ENCODE results near the gene RPS8. TPM values are rescaled to one million over a fixed set of nuclear protein-coding genes. Genes with fewer than 3 reads are reported as not detected.
"Not testable (repeated sequence)": the region's sequence is repeated elsewhere in the genome, so short reads cannot be mapped to it uniquely, and the experiment has no call there.

RPS8 gene
- total RNA-seq, 2 donors from 2014 or later, result 2,014 to 2,050 TPM

GRCh38 chr1:44808938-44809917 is 33.9 kb downstream of the RPS8 start:
- Mint-ChIP-seq H3K4me1 (peaks cover 33% of the 10 kb centered on the region), H3K9me3 (no peaks in the 10 kb centered on the region), H3K36me3 (ENCODE audit: low read depth) (peaks cover 5% of the 10 kb centered on the region), H3K4me3 (peak overlapping the region; percentile 51), H3K27ac (peak overlapping the region; percentile 99), H3K27me3 (ENCODE audit: insufficient read depth) (peaks cover 5% of the 10 kb centered on the region)
- peak overlapping the region; percentile 87 for H3K27ac ChIP-seq (ENCODE audit: low read depth, low read length)
- H3K4me1 ChIP-seq (ENCODE audit: control insufficient read depth, insufficient read depth, low read length), result peaks cover 32% of the 10 kb centered on the region
- no peaks in the 10 kb centered on the region for H3K9me3 ChIP-seq (ENCODE audit: control insufficient read depth, low read length)
- peak overlapping the region; percentile 59 for H3K9ac ChIP-seq (ENCODE audit: extremely low read depth, low read length, poor library complexity, severe bottlenecking)
- H3K27me3 ChIP-seq (ENCODE audit: control insufficient read depth, insufficient read depth, low read length, poor library complexity, severe bottlenecking), result no peaks in the 10 kb centered on the region
- TF ChIP-seq CTCF (conservative IDR thresholded peaks at IDR 0.05), result no peak
- H3K36me3 ChIP-seq (ENCODE audit: control insufficient read depth, insufficient read depth, low read length), result peaks cover 13% of the 10 kb centered on the region
- peak overlapping the region; percentile 67 for H3K4me3 ChIP-seq (ENCODE audit: low read length)
- 43 to 79% methylated on average over 1 to 5 of the region's 6 CpGs for WGBS, 2 experiments (ENCODE audit: insufficient coverage in 1 of 2, insufficient read length in 1 of 2)
- peak; percentile 67 for DNase-seq

- H3K9me3 ChIP-seq (ENCODE audit: control insufficient read depth, low read length), result no peaks in the 10 kb centered on the region
- peak; percentile 41 for DNase-seq
- peaks cover 32% of the 10 kb centered on the region for H3K4me1 ChIP-seq (ENCODE audit: control insufficient read depth, insufficient read depth, low read length)
- peaks cover 38% of the 10 kb centered on the region for H3K4me1 Mint-ChIP-seq
- no peaks in the 10 kb centered on the region for H3K27me3 ChIP-seq (ENCODE audit: control insufficient read depth, insufficient read depth, low read length, poor library complexity, severe bottlenecking)
- H3K36me3 Mint-ChIP-seq (ENCODE audit: low read depth), result peaks cover 6% of the 10 kb centered on the region
- no peak for TF ChIP-seq CTCF (conservative IDR thresholded peaks at IDR 0.05)
- H3K9ac ChIP-seq (ENCODE audit: extremely low read depth, low read length, poor library complexity, severe bottlenecking), result no peak overlapping the region
- H3K36me3 ChIP-seq (ENCODE audit: control insufficient read depth, insufficient read depth, low read length), result peaks cover 7% of the 10 kb centered on the region
- H3K4me3 ChIP-seq (ENCODE audit: low read length), result no peak overlapping the region
- H3K27me3 Mint-ChIP-seq (ENCODE audit: insufficient read depth), result peaks cover 5% of the 10 kb centered on the region
- WGBS, 2 experiments (ENCODE audit: insufficient coverage in 1 of 2, insufficient read length in 1 of 2), result 90 to 94% methylated on average over 5 to 12 of the region's 12 CpGs
- H3K4me3 Mint-ChIP-seq, result no peak overlapping the region
- H3K9me3 Mint-ChIP-seq, result no peaks in the 10 kb centered on the region
- H3K27ac ChIP-seq (ENCODE audit: low read depth, low read length), result no peak overlapping the region
- H3K27ac Mint-ChIP-seq, result no peak overlapping the region
Observed at GRCh38 chr1:44810101-44810761, 34.9 kb downstream of the RPS8 start.

- not testable (repeated sequence) for DNase-seq; H3K9me3 ChIP-seq (ENCODE audit: control insufficient read depth, low read length); H3K4me3 Mint-ChIP-seq; H3K9me3 Mint-ChIP-seq; H3K4me3 ChIP-seq (ENCODE audit: low read length); H3K9ac ChIP-seq (ENCODE audit: extremely low read depth, low read length, poor library complexity, severe bottlenecking); H3K27ac Mint-ChIP-seq; H3K27me3 ChIP-seq (ENCODE audit: control insufficient read depth, insufficient read depth, low read length, poor library complexity, severe bottlenecking); H3K36me3 Mint-ChIP-seq (ENCODE audit: low read depth); H3K27me3 Mint-ChIP-seq (ENCODE audit: insufficient read depth); H3K36me3 ChIP-seq (ENCODE audit: control insufficient read depth, insufficient read depth, low read length); H3K27ac ChIP-seq (ENCODE audit: low read depth, low read length)
- WGBS, 2 experiments (ENCODE audit: insufficient coverage in 1 of 2, insufficient read length in 1 of 2), result 86 to 93% methylated on average over 3 to 4 of the region's 4 CpGs
- H3K4me1 ChIP-seq (ENCODE audit: control insufficient read depth, insufficient read depth, low read length), result peaks cover 32% of the 10 kb centered on the region
- H3K4me1 Mint-ChIP-seq, result peaks cover 43% of the 10 kb centered on the region
Observed at GRCh38 chr1:44810762-44811105, 35.4 kb downstream of the RPS8 start.

Measured in endodermal cell (in vitro differentiated cells).